ENCODE data around the gene PDXP. TPM values are rescaled to one million over a fixed set of nuclear protein-coding genes. Genes with fewer than 3 reads are reported as not detected.

PDXP gene
- total and polyA plus RNA-seq, 2 of the 4 experiments (the other 2 are of a cell fraction): 5.4 to 24.1 TPM

- Histone ChIP-seq H4K91ac (ENCODE audit: insufficient read depth, low read depth, low read length) (no peak overlapping the region), H2AK9ac (replicated peaks; ENCODE audit: low read depth, low read length, poor library complexity) (no peak overlapping the region), H4K20me1 (ENCODE audit: insufficient read depth, low read length) (no peaks in the 10 kb centered on the region), H2BK5ac (ENCODE audit: low read depth, low read length, poor library complexity, severe bottlenecking) (no peak overlapping the region), H3K4ac (ENCODE audit: low read depth, low read length) (no peak overlapping the region), H2BK120ac (ENCODE audit: low read depth, low read length) (no peak overlapping the region), H2AFZ (replicated peaks; ENCODE audit: low read length, poor library complexity) (no peak overlapping the region), H2AK5ac (ENCODE audit: low read depth, low read length) (no peak overlapping the region), H2BK15ac (ENCODE audit: low read depth, low read length) (no peak overlapping the region), H3K9me3 (ENCODE audit: control insufficient read depth, insufficient read depth, low read length) (no peaks in the 10 kb centered on the region), H3K18ac (ENCODE audit: low read depth, low read length) (no peak overlapping the region), H4K5ac (ENCODE audit: low read depth, low read length) (no peak overlapping the region), H3K56ac (ENCODE audit: extremely low read depth, insufficient read depth, low read length) (no peak overlapping the region), H3K14ac (replicated peaks; ENCODE audit: low read depth, low read length) (no peak overlapping the region), H3K4me2 (ENCODE audit: low read depth, low read length) (no peak overlapping the region), H3K9me1 (ENCODE audit: insufficient read depth, low read length) (peaks cover 3% of the 10 kb centered on the region; the same call in 1 of the 2 replicates), H3K23ac (ENCODE audit: low read depth, low read length) (no peak overlapping the region), H3K36me3 (ENCODE audit: control insufficient read depth, insufficient read depth, low read length) (peaks cover 48% of the 10 kb centered on the region), H3K79me1 (ENCODE audit: low read depth in 1 of 2, low read length in 2 of 2) (peaks cover 0 to 16% of the 10 kb centered on the region in 2 experiments; a peak in 2 of 4 replicates), H2BK20ac (ENCODE audit: low read depth, low read length) (no peak overlapping the region), H3K9ac (ENCODE audit: low read depth, low read length) (no peak overlapping the region), H4K8ac (ENCODE audit: low read depth in 2 of 2, low read length in 2 of 2) (no peak overlapping the region), H3K4me1 (ENCODE audit: control insufficient read depth, insufficient read depth, low read length) (peaks cover 4% of the 10 kb centered on the region), H3K4me3 (ENCODE audit: insufficient read depth, low read depth, low read length) (no peak overlapping the region), H3K27me3 (ENCODE audit: control insufficient read depth, insufficient read depth, low read length) (no peaks in the 10 kb centered on the region), H3K27ac (ENCODE audit: insufficient read depth, low read length) (no peak overlapping the region)
- no peak for TF ChIP-seq CEBPB (IDR thresholded peaks at IDR 0.05; ENCODE audit: low read depth, low read length)
- TF ChIP-seq MAFK (IDR thresholded peaks at IDR 0.05; ENCODE audit: low read depth, low read length): no peak
- no peak for TF ChIP-seq ELK1 (IDR thresholded peaks at IDR 0.05; ENCODE audit: borderline replicate concordance, low read depth, low read length)
- no peak for TF ChIP-seq CHD1 (IDR thresholded peaks at IDR 0.05; ENCODE audit: low read depth, low read length)
- TF ChIP-seq FOS (IDR thresholded peaks at IDR 0.05; ENCODE audit: low read depth, low read length): no peak
- TF ChIP-seq MAZ (IDR thresholded peaks at IDR 0.05; ENCODE audit: borderline replicate concordance, low read depth, low read length): no peak
- no peak for TF ChIP-seq CTCF (conservative IDR thresholded peaks at IDR 0.05; ENCODE audit: low read depth, low read length)
- TF ChIP-seq USF2 (IDR thresholded peaks at IDR 0.05; ENCODE audit: low read depth, low read length): no peak
- TF ChIP-seq POLR2A (IDR thresholded peaks at IDR 0.05; ENCODE audit: low read depth, low read length): no peak
- no peak for TF ChIP-seq SMC3 (IDR thresholded peaks at IDR 0.05; ENCODE audit: low read depth, low read length)
- no peak for TF ChIP-seq RFX5 (IDR thresholded peaks at IDR 0.05; ENCODE audit: low read depth, low read length)
- no peak for TF ChIP-seq NFE2L2 (IDR thresholded peaks at IDR 0.05; ENCODE audit: low read depth, low read length)
- TF ChIP-seq RCOR1 (IDR thresholded peaks at IDR 0.05; ENCODE audit: insufficient replicate concordance, low read length): no peak
- TF ChIP-seq RAD21 (IDR thresholded peaks at IDR 0.05; ENCODE audit: low read length): no peak
- TF ChIP-seq MXI1 (IDR thresholded peaks at IDR 0.05; ENCODE audit: borderline replicate concordance, low read depth, low read length): no peak
- no peak for TF ChIP-seq BHLHE40 (IDR thresholded peaks at IDR 0.05; ENCODE audit: low read depth, low read length)
- DNase-seq (no peak), ATAC-seq (ENCODE audit: low read depth) (no peak)
- POLR2A ChIA-PET (ENCODE audit: unreplicated experiment): no interaction called here
- 80% methylated on average over 1 of the region's 6 CpGs; no CpG with 5 or more reads in 1 of the 2 experiments for WGBS, 2 experiments (ENCODE audit: extremely low coverage in 2 of 2, insufficient read length in 1 of 2)
- dilution Hi-C loops (cut with HindIII; ENCODE audit: low sequenced_read_pairs, unreplicated experiment) (no loop called here), in situ Hi-C loops (cut with MboI; ENCODE audit: low sequenced_read_pairs) (no loop called here), intact Hi-C loops (cut with micrococcal nuclease) (no loop called here)
- no TSS peak for BruUV-seq (replicated peaks)
- CTCF ChIA-PET: interaction anchor here (0.6 kb wide), 1 partner anchor 27 kb away, joined by 4 read pairs; no protein-coding TSS in a partner anchor
Observed at GRCh38 chr22:37618674-37619073, 39.8 kb upstream of the PDXP start.
